ENCODE data around the gene ELMO2.

GRCh38 chr20:46332373-46333160, 73.8 kb downstream of the ELMO2 start:
- TF ChIP-seq MAFK (IDR thresholded peaks at IDR 0.05; ENCODE audit: low read depth, low read length) (no peak), MAZ (IDR thresholded peaks at IDR 0.05; ENCODE audit: borderline replicate concordance, low read depth, low read length) (no peak)
